Measurements from ENCODE around the gene TLL2.

The TLL2 gene

DNA sequence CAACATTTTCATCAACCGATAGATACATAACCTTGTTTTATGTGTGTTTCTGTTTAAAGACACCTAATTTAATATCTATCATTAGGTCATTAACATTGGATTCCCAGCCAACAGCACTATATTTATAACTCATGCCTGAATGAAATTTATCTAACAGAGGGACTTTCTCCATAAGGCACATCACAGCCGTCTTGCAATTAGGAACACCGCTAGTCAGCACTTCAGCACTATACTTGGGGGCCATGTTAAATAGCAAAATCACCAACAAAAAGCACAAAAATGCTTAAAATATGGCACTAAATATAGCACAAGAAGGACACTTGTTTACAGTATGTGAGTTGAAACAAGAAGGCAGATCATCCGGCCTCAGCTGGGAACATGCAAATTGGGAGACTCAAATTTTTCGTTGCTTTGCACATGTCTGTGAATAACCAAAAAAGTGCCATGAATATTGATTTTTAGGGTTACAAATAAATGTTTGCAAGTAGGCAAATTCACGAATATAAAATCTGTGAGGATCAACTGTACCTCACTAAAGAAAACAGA lies 51.0 kb downstream of the TLL2 start:
- DNase-seq: no peak

DNA sequence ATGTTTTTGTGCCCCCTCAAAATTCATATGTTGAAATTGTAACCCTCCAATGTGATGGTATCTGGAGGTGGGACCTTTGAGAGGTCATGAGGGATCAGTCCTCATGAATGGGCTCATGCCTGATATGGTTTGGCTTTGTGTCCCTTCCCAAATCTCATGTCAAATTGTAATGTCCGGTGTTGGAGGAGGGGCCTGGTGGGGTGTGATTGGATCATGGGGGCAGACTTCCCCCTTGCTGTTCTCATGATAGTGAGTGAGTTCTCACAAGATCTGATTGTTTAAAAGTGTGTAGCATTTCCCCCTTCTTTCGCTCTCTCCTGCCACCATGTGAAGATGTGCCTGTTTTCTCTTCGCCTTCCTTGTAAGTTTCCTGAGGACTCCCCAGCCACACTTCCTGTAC lies 53.4 kb downstream of the TLL2 start:
- no peak for DNase-seq

DNA sequence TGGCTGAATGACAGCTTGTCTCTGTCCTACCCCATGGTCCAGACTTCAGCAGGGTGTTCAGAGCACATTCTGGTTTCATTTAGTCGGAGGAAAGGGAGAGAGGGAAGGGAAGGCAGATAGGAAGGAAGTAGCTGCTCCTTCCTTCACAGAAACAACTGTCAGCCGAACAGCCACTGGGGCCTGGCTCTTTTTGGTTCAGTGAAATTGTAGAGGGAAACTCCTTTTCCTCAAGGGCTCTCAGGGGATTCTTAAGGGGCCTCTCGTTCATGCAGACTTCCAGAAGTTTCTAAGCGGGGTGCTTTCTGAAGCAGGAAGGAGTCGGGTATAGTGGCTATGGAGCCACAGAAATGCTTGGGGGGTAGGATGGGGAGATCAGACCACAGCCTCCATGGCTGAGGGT lies 56.4 kb downstream of the TLL2 start:
- DNase-seq: no peak

DNA sequence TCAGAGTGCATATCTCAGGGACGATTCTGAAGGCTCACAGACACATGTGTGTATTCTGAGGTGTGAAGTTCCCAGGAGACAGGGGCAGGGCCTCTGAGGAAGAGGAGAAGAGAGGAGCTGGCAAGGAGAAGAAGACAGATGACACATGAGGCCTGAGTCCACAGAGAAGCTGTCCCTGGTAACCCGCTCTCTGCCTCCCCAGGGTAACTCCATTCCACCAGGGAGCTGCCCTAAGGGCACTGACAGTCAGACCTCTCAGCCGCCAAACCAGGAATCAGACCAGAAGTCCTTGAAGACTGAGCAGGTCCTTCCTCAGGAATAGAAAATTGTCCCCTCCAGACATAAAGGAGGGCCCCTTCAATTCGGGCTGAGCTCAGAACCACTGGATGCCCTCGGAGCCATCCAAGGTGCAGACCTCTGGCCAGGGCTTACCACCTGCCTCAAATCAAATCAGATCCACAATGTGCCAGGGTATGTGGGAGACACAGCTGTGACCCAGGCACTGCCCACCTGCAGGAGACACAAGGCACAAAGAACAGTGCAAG lies 57.4 kb downstream of the TLL2 start:
- no peak for DNase-seq

DNA sequence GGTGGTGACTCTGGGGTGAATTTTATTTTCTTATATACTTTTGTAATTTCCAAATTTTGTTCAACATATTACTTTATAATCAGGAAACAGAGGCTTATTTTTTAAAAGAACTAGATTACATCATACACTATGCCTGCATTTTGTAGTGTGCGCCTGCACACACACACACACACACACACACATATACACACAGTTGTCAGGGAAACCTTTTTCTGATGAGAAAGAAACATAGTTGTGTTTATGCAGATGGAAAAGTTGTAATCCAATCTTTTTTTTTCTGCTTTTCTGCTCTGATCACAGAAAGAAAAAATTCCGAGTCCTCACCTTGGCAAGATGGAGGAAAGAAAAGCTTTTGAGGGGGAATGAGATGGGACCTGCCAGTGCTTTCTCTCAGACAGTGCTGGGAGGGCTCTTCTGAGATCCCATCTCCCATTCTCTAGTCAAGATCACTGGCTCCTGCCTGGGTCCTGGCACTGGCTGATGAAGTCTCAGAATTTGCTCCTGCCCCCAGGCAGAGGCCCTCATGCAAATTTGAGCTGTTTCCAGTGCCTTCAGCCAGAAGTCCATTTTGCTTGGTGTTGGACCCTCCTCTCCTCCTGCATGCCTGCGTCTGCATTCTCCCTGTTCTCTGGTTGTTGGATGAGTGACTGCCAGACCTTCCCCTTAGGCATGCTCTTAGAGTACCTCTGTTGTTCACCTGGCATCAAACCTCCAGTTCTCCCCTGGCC lies 59.7 kb downstream of the TLL2 start:
- DNase-seq: no peak

DNA sequence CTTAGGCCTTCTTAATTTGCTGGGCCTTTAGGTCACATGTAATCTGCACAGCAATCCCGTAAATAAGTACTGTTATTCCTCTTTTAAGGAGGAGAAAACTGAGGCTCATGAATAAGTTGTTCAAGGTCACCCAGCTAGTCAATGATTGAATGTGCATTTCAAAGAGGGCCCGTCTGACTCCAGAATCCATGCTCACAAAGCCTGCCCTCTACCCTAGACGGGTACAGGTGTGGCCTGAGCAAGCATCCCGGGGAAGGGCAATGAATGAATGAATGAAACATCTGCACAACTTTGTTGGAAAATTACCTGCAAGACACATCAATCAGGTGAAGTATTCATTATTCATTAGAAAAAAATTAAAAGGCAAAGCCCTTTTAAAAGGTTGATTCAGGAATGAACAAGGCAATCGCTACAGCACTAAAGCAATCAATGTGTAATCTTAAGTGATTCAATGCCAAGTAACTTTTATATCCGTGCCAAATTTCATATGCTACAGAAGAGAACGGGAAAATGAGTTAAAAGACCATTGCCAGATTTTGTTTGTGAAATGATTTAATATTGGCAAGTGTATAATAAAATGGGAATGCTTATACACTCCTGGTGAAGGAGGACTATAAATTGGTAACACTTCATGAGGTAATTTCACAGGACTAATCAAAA lies 61.1 kb downstream of the TLL2 start:
- DNase-seq: no peak

DNA sequence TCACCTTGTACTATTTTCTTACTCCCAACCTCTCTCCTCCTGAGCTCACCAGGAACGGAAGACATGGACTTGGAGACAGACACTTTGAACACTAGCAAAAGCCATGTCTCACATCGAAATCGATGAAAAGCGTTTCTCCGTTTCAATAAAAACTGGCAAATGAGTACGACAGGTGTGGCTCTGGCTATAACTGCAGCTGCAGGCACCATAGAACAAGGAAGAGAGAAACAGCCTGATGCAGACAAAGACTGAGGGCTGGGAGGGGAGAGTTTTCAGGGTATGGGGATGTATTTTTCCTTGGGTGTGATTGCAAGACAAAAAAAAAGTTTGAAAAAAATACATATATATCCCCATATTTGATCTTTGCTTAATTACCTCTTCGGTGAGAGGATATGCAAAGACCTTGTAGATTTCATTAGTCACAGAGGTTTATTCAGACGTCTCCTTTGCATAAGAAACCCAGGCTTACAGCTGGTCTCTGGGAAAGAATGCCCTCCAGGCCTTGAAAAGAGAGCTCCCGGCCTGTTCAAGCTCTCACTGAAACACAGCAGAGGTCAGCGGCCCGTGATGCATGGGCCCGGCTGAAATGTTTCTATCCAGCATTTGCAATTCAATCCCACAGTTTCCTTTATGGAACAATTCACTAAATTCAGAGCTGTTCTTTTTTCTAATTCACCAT lies 63.1 kb downstream of the TLL2 start:
- DNase-seq: no peak

DNA sequence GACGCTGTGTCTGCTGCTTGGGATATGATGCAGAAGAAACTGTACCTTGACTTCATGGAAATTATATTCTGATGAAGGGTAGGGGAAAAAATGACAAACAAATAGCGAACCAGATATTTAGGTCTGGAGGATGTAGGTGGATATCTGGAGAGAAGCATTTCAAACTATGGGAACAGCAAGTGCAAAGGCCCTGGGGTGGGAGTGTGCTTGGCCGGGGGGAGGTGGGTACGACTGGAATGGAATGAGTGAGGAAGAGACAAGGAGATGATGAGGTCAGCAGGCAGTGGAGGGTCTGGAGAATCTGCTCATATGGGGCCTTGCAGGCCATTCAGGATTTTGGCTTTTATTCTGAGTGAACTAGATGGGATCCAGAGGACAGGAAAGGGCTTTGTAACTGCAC lies 65.2 kb downstream of the TLL2 start:
- no peak for DNase-seq

DNA sequence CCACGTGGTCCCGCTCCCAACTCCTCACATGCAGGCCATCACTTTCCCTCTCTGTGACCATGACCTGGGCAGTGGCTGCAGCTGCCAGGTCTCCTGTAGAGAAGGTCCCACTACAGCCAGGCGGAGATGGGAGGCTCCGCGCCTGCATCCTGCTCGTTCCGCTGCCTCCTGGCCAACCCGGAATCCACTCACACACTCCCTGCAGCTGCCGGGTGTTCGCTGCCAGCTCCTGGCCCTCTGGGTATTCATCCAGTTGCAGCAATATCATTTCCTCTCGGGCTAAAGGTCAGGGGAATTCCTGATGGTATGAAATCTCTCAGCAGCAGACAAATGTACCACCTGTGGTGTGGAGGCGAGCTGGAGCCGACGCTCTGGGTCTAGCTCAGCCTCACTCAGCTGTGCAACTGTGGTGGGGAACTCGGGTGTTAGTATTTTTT lies 65.7 kb downstream of the TLL2 start:
- DNase-seq: no peak

DNA sequence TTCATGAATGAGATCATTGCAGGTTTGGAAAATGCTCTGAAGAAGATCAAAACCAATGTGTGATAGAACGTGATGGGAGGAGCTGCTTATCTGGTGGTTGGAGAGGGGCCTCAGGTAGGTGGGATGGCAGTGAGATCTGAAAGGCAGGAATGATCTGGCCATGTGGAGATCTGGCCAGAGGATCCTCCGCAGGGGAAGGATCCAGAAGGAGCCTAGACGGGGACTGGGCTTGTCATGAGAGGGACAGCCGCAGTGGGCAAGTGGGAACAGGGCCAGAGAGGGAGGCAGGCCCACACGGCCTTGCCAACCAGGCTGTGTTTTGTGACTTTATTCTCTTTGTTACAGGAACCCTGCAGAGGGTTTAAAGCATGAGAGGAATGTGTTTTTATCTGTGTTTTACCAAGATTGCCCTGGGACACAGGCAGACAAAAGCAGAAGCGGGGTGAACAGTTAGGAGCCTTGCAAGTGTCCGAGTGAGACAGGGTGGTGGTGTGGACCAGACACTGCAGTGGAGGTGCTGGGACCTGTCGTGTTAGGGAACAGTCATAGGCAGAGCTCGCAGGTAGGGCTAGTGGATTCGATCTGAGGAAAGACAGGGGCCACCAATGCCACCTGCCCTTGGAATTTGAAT lies 66.6 kb downstream of the TLL2 start:
- DNase-seq: no peak

DNA sequence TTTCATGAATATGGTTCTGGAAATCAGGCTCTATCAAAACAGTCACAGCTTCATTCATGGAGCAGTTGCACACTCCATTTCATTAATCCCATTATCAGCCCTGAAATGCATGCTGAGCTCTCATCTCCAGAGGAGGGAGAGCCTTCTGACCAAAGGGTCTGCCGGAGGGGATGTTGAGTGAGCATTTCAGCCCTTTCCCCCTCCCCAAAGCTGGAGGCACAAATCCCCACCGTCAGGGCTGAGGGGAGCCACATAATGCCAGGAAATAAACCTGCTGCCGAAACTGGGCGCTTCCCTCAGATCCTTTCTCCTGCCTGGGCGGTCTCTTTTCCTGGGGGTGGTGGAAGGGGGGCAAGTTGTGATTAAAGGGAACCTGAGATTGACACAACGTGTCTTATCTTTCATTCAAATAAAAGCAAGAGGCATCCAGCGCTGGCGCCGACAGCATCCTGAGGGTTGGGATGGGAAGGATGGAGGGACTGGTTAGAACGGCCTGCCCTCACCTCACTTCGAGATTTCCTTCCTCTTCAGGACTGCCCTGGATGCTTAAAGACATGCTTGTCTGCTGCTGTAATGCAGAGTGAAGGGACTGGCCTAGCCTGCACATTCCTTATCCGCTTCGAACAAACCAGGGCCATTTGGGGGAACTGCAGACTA lies 71.6 kb downstream of the TLL2 start:
- DNase-seq: no peak

DNA sequence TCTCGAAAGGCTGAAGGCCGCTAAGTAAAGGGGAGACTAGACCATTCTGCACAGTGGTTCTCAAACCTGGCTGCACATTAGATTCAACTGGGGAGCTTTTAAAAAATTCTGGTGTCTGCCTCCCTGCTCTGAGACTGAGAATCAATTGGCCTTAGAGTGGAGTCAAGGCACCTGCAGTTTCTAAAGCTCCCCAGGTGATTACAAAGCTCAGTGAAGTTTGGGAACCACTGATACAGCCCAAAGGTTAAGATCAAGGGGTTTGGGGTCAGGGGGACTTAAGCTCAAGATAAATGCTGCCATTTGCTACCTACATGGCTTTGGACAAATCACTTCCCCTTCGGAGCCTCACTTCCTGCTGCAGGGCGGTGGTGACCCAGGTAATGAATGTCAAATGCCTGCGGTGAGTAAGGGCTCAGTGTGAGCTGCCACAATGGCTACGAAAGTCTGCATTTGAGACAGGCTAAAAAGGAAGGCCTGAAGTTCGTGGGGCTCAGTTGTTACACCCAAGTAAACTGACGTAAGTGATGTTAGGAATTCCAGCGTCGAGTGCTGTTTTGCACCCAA lies 72.3 kb downstream of the TLL2 start:
- no peak for DNase-seq

DNA sequence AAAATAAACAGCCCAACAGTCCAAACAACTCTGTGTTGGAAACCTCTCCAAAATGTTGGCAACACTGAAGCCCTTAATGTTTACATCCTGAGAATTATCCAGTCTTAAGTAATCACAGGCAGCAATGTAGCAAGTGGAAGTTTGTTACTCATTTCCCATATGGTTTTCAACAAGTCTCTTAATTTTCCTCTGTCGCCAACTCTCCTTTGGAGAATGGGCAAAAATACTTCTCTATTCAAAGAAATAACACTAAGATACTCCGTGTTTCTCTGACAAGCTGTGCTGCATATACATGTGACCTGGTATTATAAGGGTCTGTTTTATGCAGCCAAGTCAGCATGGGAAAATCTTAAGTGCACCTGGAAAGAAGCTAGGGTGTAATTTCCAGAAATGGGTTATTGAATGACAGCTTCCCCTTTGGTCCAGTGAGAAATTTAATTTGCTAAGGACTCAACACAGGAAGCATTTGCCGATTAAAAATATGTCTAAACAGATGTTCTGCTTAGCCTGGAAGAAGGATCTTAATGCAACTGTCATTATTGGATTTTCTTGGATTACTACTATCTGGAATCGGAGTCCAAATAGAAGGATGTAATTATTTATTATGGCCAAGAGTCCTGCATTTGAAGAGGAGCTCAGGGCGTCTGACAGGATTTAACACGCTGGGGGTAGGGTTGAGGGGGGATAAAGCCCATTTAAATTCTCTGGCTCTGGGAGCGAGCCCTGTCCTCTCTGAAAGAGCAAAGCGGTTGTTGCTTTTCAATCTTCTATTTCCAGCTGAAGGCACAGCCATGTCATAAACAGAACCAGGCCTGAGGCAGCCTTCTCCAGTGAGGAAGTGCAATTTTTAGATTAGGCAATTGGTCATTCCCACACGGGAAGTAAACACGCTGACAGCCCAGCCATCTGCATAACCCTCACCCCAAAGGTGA lies 73.1 kb downstream of the TLL2 start:
- DNase-seq: no peak

DNA sequence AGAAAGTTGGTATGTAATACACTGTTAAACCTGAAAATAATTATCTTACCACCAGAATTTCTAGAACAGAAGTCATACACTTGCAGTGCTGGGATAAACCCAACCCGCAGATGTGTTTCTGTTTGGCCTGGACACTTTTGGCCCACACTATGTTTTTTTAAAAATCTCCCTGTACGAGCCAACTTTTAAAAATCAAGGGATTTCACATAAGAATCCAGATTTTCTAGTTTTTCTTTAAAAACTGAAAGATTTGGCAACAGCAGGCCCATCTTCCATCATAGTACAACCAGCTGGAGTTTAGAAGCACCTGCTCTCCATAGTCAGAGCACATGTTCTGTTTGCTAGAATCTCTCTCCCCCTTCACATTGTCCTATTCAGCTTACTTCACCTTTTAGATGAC lies 74.0 kb downstream of the TLL2 start:
- DNase-seq: no peak

DNA sequence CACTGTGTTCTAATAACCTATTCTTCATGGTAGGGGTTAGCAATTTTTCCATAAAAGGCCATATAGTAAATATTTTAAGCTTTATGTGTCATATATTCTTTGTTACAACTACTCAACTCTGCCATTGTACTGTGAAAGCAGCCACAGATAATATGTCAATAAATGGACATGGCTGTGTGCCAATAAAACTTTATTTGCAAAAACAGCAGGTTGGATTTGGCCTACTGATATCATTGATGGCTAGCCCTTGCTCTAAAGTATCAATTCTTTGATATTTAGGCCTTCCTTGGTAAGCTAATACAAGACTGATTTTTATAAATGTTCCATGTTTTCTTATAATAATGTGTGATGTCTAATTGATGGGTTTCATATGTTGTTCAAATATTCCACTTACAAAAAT lies 77.7 kb downstream of the TLL2 start:
- no peak for DNase-seq

DNA sequence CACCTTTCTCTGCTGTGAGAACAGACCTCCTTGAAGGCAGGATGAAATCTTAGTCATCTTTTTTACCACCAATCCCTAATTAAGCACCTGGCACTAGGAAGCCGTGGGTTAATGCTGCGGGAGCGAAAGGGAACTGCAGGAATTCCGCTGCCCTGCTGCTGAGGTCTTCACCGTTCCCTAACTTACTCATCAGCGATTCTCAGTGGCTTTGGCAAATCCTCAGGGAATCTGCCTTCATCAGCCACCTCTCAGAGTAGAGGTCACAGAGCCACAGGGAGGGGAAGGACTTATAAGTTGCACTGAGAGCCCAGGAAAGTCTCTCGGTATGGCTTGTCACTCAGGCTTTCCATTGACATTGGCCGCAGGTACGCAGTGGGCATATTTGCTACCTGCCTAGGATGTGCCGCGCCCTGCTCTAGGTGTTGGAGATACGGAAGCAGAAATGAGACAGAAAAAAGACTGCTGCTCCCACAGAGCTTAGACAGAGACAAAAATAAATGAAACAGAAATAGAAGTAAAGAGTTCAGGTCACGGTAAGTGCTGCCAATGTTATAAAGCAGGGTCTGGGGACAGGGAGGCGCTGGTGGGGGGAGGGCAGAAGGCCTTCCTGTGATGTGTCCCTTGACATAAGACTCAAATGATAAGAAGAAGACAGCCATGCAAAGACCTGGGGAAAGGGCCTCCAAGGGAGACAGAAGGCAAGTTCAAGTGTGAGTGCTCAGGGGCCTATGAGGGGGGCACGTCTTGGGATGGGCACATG lies 82.3 kb downstream of the TLL2 start:
- no peak for DNase-seq

DNA sequence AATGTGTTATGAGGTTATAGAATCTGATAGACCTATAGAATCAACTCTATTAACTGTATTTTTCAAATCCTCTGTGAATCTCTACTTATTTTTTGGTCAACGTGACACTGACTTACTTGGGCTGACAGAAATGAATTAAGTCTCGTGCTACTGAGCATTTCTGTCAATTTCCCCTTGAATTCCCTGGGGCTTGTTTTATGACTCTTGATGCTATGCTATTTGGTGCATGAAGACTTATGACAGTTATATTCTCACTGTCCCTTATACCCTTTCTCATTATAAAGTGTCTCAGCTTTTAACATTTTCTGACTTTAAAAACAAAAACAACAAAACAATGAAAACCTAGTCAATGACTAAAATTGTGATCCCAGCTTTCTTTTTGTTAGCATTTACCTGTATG lies 86.4 kb downstream of the TLL2 start:
- no peak for DNase-seq

DNA sequence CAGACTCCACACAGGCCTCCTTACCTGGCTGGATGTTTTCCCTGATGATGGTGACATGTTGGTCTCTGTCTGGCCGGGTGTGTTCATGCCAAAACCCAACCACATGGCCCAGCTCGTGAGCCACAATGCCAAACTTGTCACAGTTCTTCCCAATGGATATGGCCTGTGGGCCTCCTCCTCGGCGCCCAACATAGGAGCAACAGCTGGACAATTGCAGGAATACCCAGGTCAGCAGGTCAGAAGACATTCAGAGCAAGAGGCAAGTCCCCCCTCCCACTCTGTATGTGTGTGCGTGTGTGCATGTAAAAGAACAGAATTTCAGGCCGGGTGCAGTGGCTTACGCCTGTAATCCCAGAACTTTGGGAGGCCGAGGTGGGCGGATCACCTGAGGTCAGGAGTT lies 91.2 kb downstream of the TLL2 start:
- no peak for DNase-seq

DNA sequence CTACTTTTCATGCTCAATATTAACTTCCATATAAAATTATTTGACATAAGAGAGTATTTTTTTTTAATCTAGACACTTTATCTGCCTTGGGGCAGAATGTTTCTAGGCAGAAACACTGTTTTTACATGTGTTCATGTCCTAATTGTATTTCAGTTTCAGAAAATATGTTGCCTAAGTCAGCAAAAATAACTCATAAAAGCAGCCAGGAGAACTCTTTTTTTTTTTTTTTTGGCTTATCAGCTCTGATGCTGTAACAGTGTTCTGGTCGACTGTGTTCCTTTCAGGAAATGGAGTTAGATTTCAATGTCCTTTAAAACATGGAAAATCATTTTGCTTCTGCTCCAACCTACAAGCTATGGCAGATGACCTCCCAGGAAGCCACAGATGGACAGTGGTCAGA lies 91.7 kb downstream of the TLL2 start:
- no peak for DNase-seq

DNA sequence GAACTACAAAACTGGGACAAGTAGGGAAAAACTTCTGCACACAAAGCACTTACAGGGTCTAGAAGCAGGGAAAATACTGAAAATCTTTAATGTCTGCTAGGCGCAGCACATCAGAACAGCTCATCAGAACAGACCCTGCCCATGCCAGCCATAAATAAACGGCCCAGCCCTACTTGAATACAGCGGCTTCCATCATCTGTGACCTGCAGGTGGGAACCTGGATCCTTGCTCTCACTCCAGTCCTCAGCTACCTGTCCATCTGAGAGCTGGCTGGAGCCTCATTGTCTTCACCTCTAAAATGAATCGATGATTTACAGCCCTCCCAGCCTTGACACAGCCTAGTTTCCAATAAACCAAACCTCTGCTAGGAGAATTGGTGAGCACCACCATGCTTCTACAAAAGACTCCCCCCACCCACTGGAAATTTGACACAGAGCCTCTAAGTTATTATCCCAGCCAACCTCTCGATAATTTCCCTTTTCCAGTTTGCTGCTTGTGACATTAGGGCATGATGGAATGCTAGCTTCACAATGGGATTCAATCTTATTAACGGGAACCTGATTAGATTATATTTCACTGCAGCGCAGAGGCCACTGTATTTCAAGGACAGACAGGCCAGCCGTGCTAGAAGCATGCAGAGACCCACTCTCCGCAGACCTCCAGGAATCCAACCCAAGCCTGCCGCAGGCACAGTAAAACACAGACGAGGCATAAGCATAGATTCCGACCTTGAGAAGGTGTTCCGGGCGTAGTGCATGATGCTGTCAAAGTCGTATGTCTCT lies 93.3 kb downstream of the TLL2 start:
- DNase-seq: no peak
